ENCODE results near the gene RAD9A. TPM values are rescaled to one million over a fixed set of nuclear protein-coding genes. Genes with fewer than 3 reads are reported as not detected.

The RAD9A gene
- total and polyA plus RNA-seq, 2 donors (not counting 1 experiment from before 2014, with no cell fraction given) = 3.5 to 3.8 TPM

Other genes with a start within 250 kb of the RAD9A start
- 21.6 and 28.9 TPM in 2 replicates for gene GRK2, start 125.5 kb upstream of the RAD9A start, total RNA-seq
- 20.1 and 26.3 TPM in 2 replicates for gene GRK2, start 125.5 kb upstream of the RAD9A start, polyA plus RNA-seq
- 31.8 and 45.4 TPM in 2 replicates for gene ANKRD13D, start 102.7 kb upstream of the RAD9A start, total RNA-seq
- gene ANKRD13D, start 102.7 kb upstream of the RAD9A start, polyA plus RNA-seq = 11.5 and 12.9 TPM in 2 replicates
- 11.3 and 15.7 TPM in 2 replicates for gene SSH3, start 88.5 kb upstream of the RAD9A start, total RNA-seq
- gene SSH3, start 88.5 kb upstream of the RAD9A start, polyA plus RNA-seq = 6.9 and 7.5 TPM in 2 replicates
- 28.5 and 32.4 TPM in 2 replicates for gene POLD4, start 38.4 kb upstream of the RAD9A start, total RNA-seq
- 33.3 and 36.3 TPM in 2 replicates for gene POLD4, start 38.4 kb upstream of the RAD9A start, polyA plus RNA-seq
- gene CLCF1, start 18.4 kb upstream of the RAD9A start, total RNA-seq = 2.3 and 3.6 TPM in 2 replicates
- 6.0 and 6.5 TPM in 2 replicates for gene CLCF1, start 18.4 kb upstream of the RAD9A start, polyA plus RNA-seq
- 90.7 and 104 TPM in 2 replicates for gene PPP1CA, start 9.9 kb downstream of the RAD9A start, total RNA-seq
- gene PPP1CA, start 9.9 kb downstream of the RAD9A start, polyA plus RNA-seq = 135 and 218 TPM in 2 replicates
- gene TBC1D10C, start 12.1 kb downstream of the RAD9A start, total RNA-seq = not detected in 2 replicates
- 0.05 TPM in 1 of 2 replicates, not detected in the other for gene TBC1D10C, start 12.1 kb downstream of the RAD9A start, polyA plus RNA-seq
- under 0.01 and 0.17 TPM in 2 replicates for gene CARNS1, start 23.7 kb downstream of the RAD9A start, total RNA-seq
- 0.02 and 0.05 TPM in 2 replicates for gene CARNS1, start 23.7 kb downstream of the RAD9A start, polyA plus RNA-seq
- gene RPS6KB2, start 36.5 kb downstream of the RAD9A start, total RNA-seq = 26.2 and 30.6 TPM in 2 replicates
- gene RPS6KB2, start 36.5 kb downstream of the RAD9A start, polyA plus RNA-seq = 29.0 and 34.0 TPM in 2 replicates
- under 0.01 and 0.17 TPM in 2 replicates for gene PTPRCAP, start 45.7 kb downstream of the RAD9A start, total RNA-seq
- gene PTPRCAP, start 45.7 kb downstream of the RAD9A start, polyA plus RNA-seq = 0.05 TPM in 1 of 2 replicates, not detected in the other
- gene CORO1B, start 51.5 kb downstream of the RAD9A start, total RNA-seq = 88.1 and 112 TPM in 2 replicates
- gene CORO1B, start 51.5 kb downstream of the RAD9A start, polyA plus RNA-seq = 56.3 and 65.5 TPM in 2 replicates
- not detected in 2 replicates for gene GPR152, start 60.7 kb downstream of the RAD9A start, total RNA-seq
- gene GPR152, start 60.7 kb downstream of the RAD9A start, polyA plus RNA-seq = not detected in 2 replicates
- gene CABP4, start 63.4 kb downstream of the RAD9A start, total RNA-seq = not detected in 2 replicates
- not detected in 2 replicates for gene CABP4, start 63.4 kb downstream of the RAD9A start, polyA plus RNA-seq
- gene TMEM134, start 77.3 kb downstream of the RAD9A start, total RNA-seq = 11.2 and 17.2 TPM in 2 replicates
- 16.5 and 22.0 TPM in 2 replicates for gene TMEM134, start 77.3 kb downstream of the RAD9A start, polyA plus RNA-seq
- gene AIP, start 91.0 kb downstream of the RAD9A start, total RNA-seq = 117 and 128 TPM in 2 replicates
- 52.3 and 53.7 TPM in 2 replicates for gene AIP, start 91.0 kb downstream of the RAD9A start, polyA plus RNA-seq
- 7.4 and 10.2 TPM in 2 replicates for gene PITPNM1, start 113.4 kb downstream of the RAD9A start, total RNA-seq
- gene PITPNM1, start 113.4 kb downstream of the RAD9A start, polyA plus RNA-seq = 4.7 TPM in 2 replicates
- gene CDK2AP2, start 116.2 kb downstream of the RAD9A start, total RNA-seq = 6.4 and 7.8 TPM in 2 replicates
- gene CDK2AP2, start 116.2 kb downstream of the RAD9A start, polyA plus RNA-seq = 19.0 and 30.9 TPM in 2 replicates
- gene CABP2, start 131.5 kb downstream of the RAD9A start, total RNA-seq = not detected in 2 replicates
- not detected in 2 replicates for gene CABP2, start 131.5 kb downstream of the RAD9A start, polyA plus RNA-seq
- 444 and 642 TPM in 2 replicates for gene GSTP1, start 191.8 kb downstream of the RAD9A start, total RNA-seq
- gene GSTP1, start 191.8 kb downstream of the RAD9A start, polyA plus RNA-seq = 360 and 397 TPM in 2 replicates
- gene NDUFV1, start 214.9 kb downstream of the RAD9A start, total RNA-seq = 153 and 171 TPM in 2 replicates
- gene NDUFV1, start 214.9 kb downstream of the RAD9A start, polyA plus RNA-seq = 64.9 and 77.5 TPM in 2 replicates
- 4.1 and 5.0 TPM in 2 replicates for gene NUDT8, start 238.0 kb downstream of the RAD9A start, total RNA-seq
- 0.90 and 1.6 TPM in 2 replicates for gene NUDT8, start 238.0 kb downstream of the RAD9A start, polyA plus RNA-seq
- not detected in 2 replicates for gene TBX10, start 247.8 kb downstream of the RAD9A start, total RNA-seq
- gene TBX10, start 247.8 kb downstream of the RAD9A start, polyA plus RNA-seq = not detected in 2 replicates

Measured in fibroblast of lung (primary cell).